ENCODE measurements around the gene MRPL12.

The MRPL12 gene

DNA sequence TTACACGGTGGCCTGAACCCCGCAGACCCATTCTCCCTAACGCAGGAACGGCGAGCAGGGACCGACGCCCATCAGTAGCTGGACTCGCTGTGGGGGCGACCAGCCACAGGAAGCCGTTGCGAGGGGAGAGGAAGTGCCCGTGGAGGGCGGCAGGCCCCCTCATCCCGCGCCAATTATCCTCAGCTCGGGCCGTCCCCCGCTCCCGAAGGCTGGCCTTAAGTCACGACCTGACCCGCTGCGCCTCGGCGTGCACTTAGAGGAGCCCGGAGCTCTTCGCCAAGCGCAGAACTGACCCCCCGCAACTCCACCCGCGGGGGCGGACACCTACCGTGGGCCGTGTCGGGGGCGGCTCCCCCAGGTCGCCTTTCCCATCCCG lies 20.0 kb upstream of the MRPL12 start:
- peak; percentile 27 for DNase-seq

DNA sequence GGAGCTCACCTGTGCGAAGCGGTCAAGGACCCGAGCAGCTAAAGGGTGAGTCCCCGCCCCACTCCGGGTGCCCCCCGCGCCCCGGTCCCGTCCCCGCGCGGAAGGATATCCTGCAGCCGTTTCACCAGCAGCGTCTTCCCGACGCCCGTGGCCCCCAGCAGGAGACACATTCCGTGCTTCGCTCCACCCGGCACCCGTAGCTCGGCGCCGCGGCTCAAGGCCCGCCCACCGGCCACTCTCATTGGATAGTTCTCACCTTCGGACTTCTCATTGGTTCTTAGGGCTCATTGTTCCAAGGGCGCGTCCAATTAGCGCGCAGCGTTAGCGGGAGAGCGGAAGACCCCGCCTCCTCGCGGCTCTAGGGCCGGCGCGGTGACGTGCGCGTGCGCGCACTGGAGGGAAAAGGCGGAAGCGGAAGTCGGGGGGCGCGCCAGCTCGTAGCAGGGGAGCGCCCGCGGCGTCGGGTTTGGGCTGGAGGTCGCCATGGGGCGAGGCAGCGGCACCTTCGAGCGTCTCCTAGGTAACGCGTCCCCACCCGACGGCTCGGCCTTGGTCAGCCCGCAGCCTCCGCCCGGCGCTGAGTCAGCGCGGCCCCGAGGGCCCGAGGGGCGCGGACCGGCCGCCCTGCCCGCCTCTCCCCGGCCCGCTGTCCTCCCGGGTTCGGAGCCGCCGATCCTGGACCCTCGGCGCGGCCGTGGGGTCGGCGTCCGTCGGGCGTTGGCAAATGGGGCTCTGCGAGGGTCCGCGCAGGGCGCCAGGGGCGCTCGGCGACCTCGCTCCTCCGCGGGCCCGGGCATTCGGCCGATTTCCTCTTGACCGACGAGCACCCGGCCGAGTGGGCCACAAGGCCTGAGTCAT lies 19.4 kb upstream of the MRPL12 start, which contains the start of the genes ARL16 and HGS:
TSS of gene ARL16 (minus strand) at position 214 of the 858 bp plus-strand sequence. CDS start at position 170, 44 bp downstream.
TSS of gene HGS (plus strand) at position 428 of the 858 bp plus-strand sequence. CDS start at position 484, 56 bp downstream.
- DNase-seq: peak; percentile 98

DNA sequence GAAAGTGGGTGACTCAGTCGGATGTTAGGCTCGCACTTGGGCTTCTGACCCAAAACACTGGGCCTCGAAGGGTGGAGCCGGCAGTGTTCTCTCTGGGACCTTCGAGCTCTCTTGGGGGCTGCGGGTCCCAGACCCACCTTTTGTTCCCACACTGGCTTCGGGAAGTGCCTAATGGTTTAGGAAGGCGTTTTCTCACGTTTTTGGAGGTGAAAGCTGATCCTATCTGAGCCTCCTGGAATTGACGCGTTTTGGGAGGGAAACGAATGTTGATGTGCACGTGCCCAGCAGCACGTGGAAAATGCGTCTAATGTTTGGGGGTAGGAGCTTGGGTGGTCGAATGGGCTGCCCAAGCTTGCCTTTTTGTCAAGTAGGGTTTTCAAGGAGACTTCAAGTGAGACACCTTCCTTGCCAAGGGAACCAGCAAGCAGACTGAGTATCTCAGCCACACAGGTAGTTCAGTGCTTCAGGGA lies 18.7 kb upstream of the MRPL12 start:
- DNase-seq: peak; percentile 46

DNA sequence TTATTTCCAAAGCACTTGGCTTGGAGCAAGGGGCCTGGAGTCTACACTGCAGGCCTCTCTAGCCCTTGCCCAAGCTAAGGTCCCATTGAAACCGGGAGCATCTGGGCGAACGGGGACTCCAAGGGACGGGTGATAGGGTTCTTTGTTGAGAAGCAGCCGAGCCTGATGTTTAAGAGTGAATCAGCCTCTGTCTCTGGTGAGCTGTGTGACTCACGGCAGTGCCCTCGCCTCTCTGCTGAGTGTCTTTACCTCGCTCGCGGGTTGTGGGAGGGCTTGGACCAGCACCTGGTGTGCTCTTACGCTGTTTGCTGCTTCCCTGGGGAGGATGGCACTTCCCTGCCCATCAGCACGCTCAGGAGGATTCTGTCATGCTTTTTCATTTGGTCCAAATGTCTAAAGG lies 18.1 kb upstream of the MRPL12 start:
- peak; percentile 81 for DNase-seq

DNA sequence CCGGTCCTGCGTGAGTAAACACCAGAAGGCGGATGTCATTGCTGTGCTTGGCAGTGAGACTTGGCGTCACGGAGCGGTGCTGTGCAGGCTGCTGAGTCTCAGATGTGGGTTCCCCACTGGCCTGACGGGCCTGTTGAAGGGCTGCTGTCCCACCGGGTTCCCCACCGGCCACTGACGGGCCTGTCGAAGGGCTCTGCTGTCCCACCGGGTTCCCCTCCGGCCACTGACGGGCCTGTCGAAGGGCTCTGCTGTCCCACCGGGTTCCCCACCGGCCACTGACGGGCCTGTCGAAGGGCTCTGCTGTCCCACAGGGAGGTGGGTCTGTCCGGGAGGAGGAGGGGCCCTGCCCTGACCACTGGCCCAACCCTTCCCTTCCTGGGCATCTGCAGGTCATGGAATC lies 16.6 kb upstream of the MRPL12 start:
- no peak for DNase-seq

DNA sequence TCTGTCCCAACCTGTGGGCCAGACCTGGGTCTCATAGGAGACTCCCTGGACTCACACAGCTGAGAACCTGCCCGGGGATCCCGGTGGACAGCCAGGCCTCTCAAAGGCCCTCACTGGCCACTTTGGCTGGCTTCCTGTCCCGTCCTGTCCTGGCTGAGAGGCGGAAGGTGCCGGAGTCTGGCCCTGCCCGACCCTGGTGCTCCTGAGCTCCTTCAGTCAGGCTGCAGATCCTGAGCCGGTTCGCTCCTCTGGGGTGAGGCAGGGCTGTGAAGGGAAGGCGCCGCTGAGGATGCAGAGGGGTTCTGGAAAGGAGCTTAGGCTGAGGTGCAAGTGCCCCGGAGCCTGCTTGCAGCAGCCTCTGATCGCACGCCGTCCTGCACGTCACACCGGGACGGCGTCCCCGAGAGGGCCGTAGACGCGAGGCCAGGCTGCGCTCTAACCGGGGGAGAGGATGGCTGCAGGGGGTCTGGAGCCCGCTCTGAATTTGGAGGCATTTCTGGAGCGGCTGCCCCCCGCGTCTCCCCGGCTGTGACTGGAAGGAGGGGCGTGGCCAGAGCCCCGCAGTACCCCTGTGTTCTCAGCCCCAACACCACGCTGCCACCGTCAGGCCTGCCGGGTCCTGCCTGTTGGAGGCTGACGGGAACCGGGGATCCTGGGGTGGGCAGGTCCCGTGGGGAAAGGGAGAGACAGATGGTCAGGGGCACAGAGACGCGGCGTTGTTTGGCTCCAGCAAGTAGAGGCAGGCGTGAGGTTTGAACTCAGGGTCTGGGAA lies 15.2 kb upstream of the MRPL12 start:
- no peak for DNase-seq

DNA sequence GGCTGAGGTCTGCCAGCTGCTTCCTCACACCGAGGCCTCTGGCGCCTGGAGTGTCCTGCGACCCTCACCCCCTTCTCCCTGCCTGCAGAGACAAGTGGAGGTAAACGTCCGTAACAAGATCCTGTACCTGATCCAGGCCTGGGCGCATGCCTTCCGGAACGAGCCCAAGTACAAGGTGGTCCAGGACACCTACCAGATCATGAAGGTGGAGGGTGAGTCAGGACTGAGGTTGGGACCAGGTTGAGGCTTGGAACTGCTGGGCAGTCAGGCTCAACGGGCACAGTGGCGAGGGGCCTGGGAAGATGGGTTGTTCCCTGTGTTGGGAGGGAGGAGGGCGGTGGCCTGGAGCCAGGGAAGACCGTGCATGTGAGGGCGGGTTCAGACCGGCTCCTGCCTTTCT lies 14.6 kb upstream of the MRPL12 start:
- no peak for DNase-seq

DNA sequence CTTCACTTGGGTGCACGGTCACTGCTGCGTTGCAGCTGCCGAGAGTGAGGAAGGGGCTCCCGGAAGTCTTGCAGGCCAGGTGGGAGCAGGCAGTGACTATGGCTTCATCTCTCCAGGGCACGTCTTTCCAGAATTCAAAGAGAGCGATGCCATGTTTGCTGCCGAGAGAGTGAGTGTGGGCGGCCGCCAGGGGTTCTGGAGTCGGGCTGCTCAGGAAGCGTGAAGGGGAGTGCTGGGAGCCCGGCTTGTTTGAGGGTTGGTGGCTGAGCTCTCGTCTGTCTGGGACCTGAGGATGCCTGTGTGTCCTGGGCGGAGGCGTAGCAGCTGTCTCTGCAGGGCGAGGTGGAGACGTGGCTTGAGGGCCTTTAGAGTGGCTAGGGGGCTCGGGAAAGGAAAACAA lies 13.1 kb upstream of the MRPL12 start:
- DNase-seq: no peak

DNA sequence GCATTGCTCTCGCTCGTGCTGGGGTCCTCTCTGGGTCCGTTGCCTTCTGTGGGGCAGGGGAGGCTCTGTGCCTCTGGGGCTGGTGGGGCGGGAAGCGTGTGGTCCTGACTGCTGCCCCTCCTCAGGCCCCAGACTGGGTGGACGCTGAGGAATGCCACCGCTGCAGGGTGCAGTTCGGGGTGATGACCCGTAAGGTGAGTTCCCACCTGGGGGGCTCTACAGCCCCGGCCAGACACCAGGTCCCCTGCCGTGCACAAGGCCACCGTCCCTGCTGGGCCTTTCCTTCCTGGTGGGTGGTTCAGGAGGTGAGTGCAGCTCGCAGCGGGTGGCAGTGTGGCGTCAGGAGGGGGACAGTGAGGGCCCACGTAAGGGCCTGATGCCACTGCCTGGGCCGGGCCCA lies 12.6 kb upstream of the MRPL12 start:
- no peak for DNase-seq

DNA sequence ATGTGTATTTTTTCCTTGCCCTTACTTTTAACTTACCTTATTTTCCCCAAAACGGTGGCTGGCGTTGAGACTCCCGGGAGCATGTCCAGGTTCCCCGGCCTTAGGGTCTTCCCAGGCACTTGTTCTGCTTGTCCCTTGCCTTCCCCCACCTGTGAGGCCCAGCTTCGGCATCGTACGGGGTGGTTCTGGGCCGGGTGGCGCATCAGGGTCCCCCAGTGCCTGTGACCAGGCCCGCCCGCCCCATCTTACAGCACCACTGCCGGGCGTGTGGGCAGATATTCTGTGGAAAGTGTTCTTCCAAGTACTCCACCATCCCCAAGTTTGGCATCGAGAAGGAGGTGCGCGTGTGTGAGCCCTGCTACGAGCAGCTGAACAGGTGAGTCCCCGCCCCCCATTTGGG lies 12.0 kb upstream of the MRPL12 start:
- no peak for DNase-seq

DNA sequence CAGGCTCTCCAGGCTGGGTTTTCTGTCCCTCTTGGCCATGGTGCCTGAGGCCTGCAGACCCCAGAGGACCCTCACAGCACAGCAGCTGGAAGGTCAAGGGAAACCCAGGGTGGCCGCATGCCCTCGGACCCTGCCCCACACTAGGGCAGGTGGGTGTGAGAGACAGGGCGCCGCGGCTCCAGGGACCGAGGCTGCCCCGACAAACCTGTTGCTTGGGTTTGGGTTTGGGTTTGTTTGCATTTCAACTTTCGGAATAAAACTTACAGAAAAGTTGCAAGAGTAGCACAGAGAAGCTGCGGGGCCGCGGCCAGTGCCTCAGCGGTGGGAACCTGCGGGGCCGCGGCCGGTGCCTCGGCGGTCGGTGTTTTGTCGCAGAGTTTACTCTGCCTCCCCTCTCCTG lies 11.6 kb upstream of the MRPL12 start:
- DNase-seq: no peak

DNA sequence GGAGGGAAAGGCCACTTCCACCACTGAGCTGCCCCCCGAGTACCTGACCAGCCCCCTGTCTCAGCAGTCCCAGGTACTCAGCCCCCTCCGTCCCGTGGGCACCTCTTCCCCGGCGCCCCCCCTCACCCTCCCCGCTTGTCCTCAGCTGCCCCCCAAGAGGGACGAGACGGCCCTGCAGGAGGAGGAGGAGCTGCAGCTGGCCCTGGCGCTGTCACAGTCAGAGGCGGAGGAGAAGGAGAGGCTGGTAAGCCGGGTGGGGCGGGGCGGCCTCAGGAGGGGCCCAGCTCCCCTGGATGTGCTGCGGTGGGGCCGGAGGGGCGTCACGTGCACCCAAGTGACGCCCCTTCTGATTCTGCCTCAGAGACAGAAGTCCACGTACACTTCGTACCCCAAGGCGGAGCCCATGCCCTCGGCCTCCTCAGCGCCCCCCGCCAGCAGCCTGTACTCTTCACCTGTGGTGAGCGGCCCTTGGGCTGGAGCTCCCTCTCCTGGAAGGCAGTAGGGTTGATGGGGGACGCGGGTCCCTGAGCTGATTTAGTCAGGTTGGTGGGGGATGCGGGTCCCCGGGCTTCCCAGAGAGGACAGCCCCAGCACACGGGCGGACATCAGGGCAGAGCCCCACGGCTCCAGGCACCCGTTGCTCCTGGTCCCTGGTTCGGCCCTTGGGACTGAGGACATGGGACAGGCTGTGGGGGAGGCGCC lies 9.5 kb upstream of the MRPL12 start:
- no peak for DNase-seq

DNA sequence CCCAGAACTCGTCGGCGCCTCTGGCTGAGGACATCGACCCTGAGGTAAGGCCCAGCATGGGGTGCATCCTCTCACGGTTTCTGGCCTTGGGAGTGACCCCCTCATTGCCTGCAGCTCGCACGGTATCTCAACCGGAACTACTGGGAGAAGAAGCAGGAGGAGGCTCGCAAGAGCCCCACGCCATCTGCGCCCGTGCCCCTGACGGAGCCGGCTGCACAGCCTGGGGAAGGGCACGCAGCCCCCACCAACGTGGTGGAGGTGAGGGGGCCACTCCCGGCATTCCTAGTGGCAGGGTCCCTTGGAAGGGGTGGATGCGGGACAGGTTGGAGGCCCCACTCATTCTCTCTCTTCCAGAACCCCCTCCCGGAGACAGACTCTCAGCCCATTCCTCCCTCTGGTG lies 8.4 kb upstream of the MRPL12 start:
- no peak for DNase-seq

DNA sequence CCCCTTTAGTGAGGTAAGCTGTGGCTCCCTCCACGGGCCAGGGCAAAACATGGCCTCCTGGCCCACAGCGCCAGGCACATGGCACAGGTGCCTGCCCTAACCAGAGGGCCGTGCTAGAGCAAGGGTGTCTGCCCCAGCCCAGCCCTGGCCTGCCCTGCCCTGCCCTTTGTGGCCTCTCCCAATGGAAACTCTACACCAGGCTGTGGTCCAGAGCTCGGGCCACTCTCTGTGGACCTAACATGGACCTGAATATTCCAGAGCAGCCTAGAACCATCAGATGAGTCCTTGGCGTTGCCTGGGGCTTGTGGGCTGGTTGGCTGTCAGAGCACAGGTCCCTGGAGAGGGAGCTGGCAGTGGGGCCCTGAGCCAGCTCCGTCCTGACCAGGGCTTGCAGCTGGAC lies 8.0 kb upstream of the MRPL12 start:
- DNase-seq: no peak

DNA sequence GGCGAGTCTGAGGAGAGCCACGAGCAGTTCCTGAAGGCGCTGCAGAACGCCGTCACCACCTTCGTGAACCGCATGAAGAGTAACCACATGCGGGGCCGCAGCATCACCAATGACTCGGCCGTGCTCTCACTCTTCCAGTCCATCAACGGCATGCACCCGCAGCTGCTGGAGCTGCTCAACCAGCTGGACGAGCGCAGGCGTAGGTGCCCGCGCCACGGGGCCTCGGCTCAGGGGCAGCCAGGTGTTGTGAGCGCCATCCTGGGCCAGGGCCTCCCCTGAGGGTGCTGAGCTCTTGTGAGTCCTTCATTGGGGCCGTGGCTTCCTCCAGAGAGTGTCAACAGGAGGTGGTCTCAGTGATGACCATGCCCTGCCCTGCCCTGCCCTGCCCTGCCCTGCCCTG lies 7.4 kb upstream of the MRPL12 start:
- no peak for DNase-seq

DNA sequence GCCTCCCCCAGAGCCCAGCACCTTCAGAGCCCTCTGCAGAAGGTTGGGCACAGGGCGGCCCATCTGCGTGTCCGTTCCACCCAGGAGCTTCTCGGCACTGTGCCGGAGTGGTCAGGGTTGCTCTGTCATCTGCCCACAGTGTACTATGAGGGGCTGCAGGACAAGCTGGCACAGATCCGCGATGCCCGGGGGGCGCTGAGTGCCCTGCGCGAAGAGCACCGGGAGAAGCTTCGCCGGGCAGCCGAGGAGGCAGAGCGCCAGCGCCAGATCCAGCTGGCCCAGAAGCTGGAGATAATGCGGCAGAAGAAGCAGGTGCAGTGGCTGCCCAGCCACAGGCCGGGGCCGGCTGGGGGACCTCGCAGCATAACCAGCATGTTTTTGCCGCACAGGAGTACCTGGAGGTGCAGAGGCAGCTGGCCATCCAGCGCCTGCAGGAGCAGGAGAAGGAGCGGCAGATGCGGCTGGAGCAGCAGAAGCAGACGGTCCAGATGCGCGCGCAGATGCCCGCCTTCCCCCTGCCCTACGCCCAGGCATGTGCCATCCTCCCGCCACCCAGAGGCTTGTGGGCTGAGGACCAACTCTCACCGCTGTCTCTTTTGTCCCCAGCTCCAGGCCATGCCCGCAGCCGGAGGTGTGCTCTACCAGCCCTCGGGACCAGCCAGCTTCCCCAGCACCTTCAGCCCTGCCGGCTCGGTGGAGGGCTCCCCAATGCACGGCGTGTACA lies 6.8 kb upstream of the MRPL12 start:
- DNase-seq: no peak

DNA sequence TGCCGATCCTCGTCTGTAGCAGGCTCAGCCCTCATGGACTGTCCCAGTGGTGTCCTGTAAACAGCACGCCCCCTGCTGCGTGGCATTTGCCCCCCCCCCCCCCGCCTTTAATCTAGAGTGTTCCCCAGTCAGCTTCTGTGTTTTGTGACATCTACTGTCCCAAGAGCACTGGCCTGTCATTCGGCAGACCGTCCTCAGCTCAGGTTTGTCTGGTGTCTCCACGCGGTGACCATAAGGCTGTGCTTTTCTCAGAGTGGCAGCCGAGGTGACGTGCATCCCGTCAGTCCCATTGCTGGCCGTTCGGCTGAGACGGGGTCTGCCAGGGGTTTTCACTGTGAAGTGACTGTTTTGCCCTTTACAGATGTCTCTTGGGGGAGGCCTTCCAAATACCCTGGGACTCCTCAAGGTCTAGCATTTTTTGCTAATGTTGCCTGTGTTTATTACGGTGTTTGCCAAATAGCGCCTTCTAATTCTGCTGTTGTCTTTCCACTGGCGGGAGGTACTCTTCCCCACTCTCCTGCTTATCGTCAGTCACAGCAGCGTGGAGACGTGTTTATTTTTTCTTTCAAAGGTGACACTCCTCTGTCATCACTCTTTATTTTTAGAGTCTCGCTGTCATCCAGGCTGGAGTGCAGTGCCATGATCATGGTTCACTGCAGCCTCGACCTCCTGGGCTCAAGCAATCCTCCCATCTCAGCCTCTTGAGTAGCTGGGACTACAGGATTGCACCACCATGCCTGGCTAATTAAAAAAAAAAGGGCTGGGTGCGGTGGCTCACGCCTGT lies 5.7 kb upstream of the MRPL12 start:
- no peak for DNase-seq

DNA sequence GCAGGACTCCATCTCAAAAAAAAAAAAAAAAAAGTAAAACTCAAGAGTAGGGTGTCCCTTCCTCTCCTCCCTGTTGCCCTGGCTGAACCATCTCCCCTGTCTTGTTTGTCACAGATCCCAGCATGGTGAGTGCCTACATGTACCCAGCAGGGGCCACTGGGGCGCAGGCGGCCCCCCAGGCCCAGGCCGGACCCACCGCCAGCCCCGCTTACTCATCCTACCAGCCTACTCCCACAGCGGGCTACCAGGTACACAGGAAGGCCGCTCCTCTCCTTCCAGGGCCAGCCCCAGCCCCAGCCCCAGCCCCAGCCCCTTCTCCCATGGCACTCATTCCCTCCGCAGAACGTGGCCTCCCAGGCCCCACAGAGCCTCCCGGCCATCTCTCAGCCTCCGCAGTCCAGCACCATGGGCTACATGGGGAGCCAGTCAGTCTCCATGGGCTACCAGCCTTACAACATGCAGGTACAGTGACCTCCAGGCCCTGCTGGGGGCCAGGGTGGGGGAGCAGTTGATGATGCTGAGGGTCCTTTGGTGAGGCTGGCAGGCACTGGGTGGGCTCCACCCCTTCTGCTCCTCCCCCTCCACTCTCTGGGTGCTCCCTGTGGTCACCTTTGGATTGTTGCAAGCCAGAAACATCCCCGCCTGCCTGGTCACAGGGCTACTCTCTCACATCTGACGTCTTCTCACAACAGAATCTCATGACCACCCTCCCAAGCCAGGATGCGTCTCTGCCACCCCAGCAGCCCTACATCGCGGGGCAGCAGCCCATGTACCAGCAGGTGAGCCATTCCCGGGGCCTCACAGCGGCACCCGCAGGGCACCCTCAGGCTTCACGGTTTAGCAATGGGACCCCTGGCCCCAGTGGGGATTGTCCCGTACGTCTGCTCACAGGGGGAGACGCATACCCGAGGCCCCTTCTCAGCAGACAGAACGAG lies 2.5 kb upstream of the MRPL12 start:
- DNase-seq: no peak

DNA sequence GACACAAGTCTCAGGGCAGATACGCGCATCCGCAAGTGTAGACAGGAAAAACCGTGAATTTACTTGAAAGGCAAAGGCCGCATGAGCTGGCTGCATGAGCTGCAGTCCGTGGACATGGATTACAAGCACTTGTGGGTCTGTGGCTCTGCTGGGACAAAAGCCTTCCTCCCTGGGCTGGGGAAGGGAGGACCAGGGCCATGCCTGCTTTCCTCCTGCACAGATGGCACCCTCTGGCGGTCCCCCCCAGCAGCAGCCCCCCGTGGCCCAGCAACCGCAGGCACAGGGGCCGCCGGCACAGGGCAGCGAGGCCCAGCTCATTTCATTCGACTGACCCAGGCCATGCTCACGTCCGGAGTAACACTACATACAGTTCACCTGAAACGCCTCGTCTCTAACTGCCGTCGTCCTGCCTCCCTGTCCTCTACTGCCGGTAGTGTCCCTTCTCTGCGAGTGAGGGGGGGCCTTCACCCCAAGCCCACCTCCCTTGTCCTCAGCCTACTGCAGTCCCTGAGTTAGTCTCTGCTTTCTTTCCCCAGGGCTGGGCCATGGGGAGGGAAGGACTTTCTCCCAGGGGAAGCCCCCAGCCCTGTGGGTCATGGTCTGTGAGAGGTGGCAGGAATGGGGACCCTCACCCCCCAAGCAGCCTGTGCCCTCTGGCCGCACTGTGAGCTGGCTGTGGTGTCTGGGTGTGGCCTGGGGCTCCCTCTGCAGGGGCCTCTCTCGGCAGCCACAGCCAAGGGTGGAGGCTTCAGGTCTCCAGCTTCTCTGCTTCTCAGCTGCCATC lies 1.7 kb upstream of the MRPL12 start:
- peak; percentile 41 for DNase-seq
